ENCODE results near the gene ZNF407.

The ZNF407 gene

DNA sequence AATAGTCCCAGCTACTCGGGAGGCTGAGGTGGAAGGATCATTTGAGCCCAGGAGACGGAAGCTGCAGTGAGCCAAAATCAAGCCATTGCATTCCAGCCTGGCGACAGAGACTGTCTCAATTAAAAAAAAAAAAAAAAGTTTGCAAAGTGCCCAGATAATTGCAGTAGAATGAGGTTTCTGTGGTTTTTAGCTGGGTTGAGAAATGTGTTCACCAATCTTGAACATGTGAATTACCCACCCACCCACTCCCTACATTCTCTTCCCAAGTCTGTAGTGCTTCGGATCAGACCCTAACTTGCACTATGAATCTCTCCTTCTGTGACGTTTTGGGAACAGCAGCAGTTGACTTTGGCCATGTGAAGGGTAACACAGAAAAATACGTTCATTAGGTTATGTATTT lies 363.9 kb downstream of the ZNF407 start:
- POLR2A ChIA-PET, result no interaction called here
- H3K9me3 ChIP-seq (ENCODE audit: control insufficient read depth, insufficient read depth, low read depth, low read length), result no peaks in the 10 kb centered on the region
- TF ChIP-seq GLI2 (tag by site-specific recombination; IDR thresholded peaks at IDR 0.05; ENCODE audit: borderline replicate concordance, low read depth), result no peak
- no peak for TF ChIP-seq KLF10 (tag by site-specific recombination; IDR thresholded peaks at IDR 0.05)
- TF ChIP-seq TCF7L2 (IDR thresholded peaks at IDR 0.05; ENCODE audit: borderline replicate concordance, low read depth, low read length), result no peak
- TF ChIP-seq PRDM1 (tag by site-specific recombination; IDR thresholded peaks at IDR 0.05), result no peak
- TF ChIP-seq ZNF138 (tag by site-specific recombination; IDR thresholded peaks at IDR 0.05; ENCODE audit: borderline replicate concordance), result no peak
- no peak for TF ChIP-seq ZNF629 (tag by site-specific recombination; IDR thresholded peaks at IDR 0.05)
- no peak for TF ChIP-seq ZNF121 (tag by site-specific recombination; IDR thresholded peaks at IDR 0.05)
- no peak for TF ChIP-seq ZSCAN30 (tag by site-specific recombination; IDR thresholded peaks at IDR 0.05)
- TF ChIP-seq ZFP3 (tag by site-specific recombination; IDR thresholded peaks at IDR 0.05; ENCODE audit: low read depth), result no peak
- no peak for TF ChIP-seq ZFP41 (tag by site-specific recombination; IDR thresholded peaks at IDR 0.05; ENCODE audit: borderline replicate concordance)
- TF ChIP-seq, protein P1, sequence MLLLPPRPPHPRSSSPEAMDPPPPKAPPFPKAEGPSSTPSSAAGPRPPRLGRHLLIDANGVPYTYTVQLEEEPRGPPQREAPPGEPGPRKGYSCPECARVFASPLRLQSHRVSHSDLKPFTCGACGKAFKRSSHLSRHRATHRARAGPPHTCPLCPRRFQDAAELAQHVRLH (tag by site-specific recombination; IDR thresholded peaks at IDR 0.05), result no peak
- TF ChIP-seq HOXD13 (CRISPR knock-in tag; IDR thresholded peaks at IDR 0.05; ENCODE audit: borderline replicate concordance), result no peak
- TF ChIP-seq ZNF266 (tag by site-specific recombination; IDR thresholded peaks at IDR 0.05; ENCODE audit: low read depth), result no peak
- no peak for TF ChIP-seq ZBTB8A (tag by site-specific recombination; IDR thresholded peaks at IDR 0.05)
- no peak overlapping the region for H3K4me3 ChIP-seq (ENCODE audit: low read depth, low read length)
- H3K36me3 ChIP-seq (ENCODE audit: control insufficient read depth in 2 of 2, insufficient read depth in 1 of 2, low read length in 2 of 2), result no peaks in the 10 kb centered on the region
- peaks cover 3% of the 10 kb centered on the region; the same call in 1 of the 2 replicates for H3K4me1 ChIP-seq (ENCODE audit: control insufficient read depth, insufficient read depth, low read length)
- CTCF ChIA-PET, result interaction anchor here (0.6 kb wide), 1 partner anchor 14 kb away, joined by 3 read pairs; no protein-coding TSS in a partner anchor
- H3K27ac ChIP-seq (ENCODE audit: extremely low read depth, low read depth, low read length), result no peak overlapping the region

DNA sequence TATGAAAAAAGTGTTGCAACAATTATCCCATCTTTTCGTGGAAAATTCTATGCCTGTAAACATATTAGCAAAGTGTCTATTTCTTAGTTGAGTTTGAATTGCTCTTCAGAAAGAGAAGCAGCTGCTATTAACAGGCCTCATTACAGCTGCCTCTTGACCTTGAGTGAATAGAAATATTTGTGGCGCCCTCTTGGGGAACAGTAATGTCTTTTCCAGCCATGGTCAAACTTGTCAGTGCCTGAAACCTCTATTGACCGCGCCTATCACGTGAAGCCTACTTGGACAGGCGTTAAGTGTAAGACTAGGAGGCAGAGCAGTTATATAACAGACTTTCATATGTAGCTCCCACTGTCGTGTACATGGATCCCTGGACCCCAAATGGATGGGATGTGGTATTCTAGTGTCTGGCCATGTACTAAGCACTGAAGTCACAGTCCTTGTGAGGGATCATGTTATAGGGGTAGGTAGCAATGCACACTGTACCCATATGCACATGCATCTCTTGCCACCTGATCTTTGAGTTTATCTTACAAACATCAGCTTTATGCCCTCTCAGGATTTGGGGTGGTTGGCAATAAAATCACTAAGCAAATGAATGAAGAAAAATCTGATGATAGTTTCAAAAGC lies 366.3 kb downstream of the ZNF407 start:
- Histone ChIP-seq H3K27ac (ENCODE audit: extremely low read depth, low read depth, low read length) (no peak overlapping the region), H3K4me1 (ENCODE audit: control insufficient read depth, insufficient read depth, low read length) (no peaks in the 10 kb centered on the region), H3K4me3 (ENCODE audit: low read depth, low read length) (no peak overlapping the region), H3K9me3 (ENCODE audit: control insufficient read depth, insufficient read depth, low read depth, low read length) (no peaks in the 10 kb centered on the region; the same call in 1 of the 2 replicates), H3K36me3 (ENCODE audit: control insufficient read depth in 2 of 2, insufficient read depth in 1 of 2, low read length in 2 of 2) (no peaks in the 10 kb centered on the region)
- POLR2A ChIA-PET, result no interaction called here
- TF ChIP-seq ZNF768 (tag by site-specific recombination; IDR thresholded peaks at IDR 0.05) (no peak), ZNF654 (tag by site-specific recombination; IDR thresholded peaks at IDR 0.05; ENCODE audit: low read depth) (peak; percentile 38; the same call in 1 of the 2 replicates), ZNF133 (tag by site-specific recombination; IDR thresholded peaks at IDR 0.05) (no peak), ZNF266 (tag by site-specific recombination; IDR thresholded peaks at IDR 0.05; ENCODE audit: low read depth) (no peak), ZSCAN16 (tag by site-specific recombination; IDR thresholded peaks at IDR 0.05) (no peak), ZNF701 (tag by site-specific recombination; IDR thresholded peaks at IDR 0.05) (no peak), ZNF660 (tag by site-specific recombination; IDR thresholded peaks at IDR 0.05) (no peak), ZIC2 (tag by site-specific recombination; IDR thresholded peaks at IDR 0.05) (no peak), GLIS2 (tag by site-specific recombination; IDR thresholded peaks at IDR 0.05) (no peak), FEZF1 (tag by site-specific recombination; IDR thresholded peaks at IDR 0.05) (peak; percentile 55; the same call in 1 of the 2 replicates), ZNF530 (tag by site-specific recombination; IDR thresholded peaks at IDR 0.05; ENCODE audit: low read depth) (no peak), ZNF558 (tag by site-specific recombination; IDR thresholded peaks at IDR 0.05) (no peak)
- TF ChIP-seq, protein P2, sequence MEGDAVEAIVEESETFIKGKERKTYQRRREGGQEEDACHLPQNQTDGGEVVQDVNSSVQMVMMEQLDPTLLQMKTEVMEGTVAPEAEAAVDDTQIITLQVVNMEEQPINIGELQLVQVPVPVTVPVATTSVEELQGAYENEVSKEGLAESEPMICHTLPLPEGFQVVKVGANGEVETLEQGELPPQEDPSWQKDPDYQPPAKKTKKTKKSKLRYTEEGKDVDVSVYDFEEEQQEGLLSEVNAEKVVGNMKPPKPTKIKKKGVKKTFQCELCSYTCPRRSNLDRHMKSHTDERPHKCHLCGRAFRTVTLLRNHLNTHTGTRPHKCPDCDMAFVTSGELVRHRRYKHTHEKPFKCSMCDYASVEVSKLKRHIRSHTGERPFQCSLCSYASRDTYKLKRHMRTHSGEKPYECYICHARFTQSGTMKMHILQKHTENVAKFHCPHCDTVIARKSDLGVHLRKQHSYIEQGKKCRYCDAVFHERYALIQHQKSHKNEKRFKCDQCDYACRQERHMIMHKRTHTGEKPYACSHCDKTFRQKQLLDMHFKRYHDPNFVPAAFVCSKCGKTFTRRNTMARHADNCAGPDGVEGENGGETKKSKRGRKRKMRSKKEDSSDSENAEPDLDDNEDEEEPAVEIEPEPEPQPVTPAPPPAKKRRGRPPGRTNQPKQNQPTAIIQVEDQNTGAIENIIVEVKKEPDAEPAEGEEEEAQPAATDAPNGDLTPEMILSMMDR (tag by site-specific recombination; IDR thresholded peaks at IDR 0.05), result no peak
- TF ChIP-seq, protein P3, sequence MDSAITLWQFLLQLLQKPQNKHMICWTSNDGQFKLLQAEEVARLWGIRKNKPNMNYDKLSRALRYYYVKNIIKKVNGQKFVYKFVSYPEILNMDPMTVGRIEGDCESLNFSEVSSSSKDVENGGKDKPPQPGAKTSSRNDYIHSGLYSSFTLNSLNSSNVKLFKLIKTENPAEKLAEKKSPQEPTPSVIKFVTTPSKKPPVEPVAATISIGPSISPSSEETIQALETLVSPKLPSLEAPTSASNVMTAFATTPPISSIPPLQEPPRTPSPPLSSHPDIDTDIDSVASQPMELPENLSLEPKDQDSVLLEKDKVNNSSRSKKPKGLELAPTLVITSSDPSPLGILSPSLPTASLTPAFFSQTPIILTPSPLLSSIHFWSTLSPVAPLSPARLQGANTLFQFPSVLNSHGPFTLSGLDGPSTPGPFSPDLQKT (IDR thresholded peaks at IDR 0.05; ENCODE audit: borderline replicate concordance, low read depth, low read length), result no peak
- TF ChIP-seq, protein P4, sequence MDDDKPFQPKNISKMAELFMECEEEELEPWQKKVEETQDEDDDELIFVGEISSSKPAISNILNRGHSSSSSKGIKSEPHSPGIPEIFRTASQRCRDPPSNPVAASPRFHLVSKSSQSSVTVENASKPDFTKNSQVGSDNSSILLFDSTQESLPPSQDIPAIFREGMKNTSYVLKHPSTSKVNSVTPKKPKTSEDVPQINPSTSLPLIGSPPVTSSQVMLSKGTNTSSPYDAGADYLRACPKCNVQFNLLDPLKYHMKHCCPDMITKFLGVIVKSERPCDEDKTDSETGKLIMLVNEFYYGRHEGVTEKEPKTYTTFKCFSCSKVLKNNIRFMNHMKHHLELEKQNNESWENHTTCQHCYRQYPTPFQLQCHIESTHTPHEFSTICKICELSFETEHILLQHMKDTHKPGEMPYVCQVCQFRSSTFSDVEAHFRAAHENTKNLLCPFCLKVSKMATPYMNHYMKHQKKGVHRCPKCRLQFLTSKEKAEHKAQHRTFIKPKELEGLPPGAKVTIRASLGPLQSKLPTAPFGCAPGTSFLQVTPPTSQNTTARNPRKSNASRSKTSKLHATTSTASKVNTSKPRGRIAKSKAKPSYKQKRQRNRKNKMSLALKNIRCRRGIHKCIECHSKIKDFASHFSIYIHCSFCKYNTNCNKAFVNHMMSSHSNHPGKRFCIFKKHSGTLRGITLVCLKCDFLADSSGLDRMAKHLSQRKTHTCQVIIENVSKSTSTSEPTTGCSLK (tag by site-specific recombination; IDR thresholded peaks at IDR 0.05), result no peak
- CTCF ChIA-PET, result interaction anchor here (0.6 to 2.0 kb wide), 16 partner anchors 9 to 1625 kb away, joined by 3 to 13 read pairs (median 4); no protein-coding TSS in a partner anchor

Measured in HEK293 (cell line).